Raji (cell line): ENCODE data around the gene CRABP1.

Experiments
- POLR2A ChIP-seq: IDR thresholded peaks from 2 replicates; pipeline ENCODE4 v1.6.1; 2011; ENCODE audit warnings: low read depth, low read length, control low read depth; ENCODE audit not compliant: insufficient read depth

The CRABP1 gene

GRCh38 chr15:78340231-78341056, at the start of gene CRABP1:
CRABP1 (plus strand) TSS chr15:78340353; CDS start chr15:78340429, 76 bp downstream.
- TF ChIP-seq POLR2A, result no peak

DNA sequence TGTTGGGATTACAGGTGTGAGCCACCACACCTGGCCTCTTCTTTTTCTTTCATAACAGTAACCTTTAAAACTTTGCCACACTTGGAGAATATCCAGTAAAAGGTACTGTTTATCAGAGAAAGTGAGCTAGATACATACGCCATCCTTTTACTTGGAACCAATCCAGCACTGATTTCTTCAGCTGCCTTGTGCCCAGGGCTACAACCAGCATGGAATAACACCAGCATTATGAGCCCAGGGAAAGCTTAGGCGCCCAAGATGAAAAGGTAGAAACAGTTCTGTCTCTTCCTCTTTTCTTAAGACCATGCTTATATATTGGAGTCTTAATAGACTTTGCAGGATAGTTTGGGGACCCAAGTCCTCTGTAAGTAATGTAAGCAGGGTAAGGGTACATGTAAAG, 49.1 kb upstream of the CRABP1 start:
- no peak for TF ChIP-seq POLR2A

DNA sequence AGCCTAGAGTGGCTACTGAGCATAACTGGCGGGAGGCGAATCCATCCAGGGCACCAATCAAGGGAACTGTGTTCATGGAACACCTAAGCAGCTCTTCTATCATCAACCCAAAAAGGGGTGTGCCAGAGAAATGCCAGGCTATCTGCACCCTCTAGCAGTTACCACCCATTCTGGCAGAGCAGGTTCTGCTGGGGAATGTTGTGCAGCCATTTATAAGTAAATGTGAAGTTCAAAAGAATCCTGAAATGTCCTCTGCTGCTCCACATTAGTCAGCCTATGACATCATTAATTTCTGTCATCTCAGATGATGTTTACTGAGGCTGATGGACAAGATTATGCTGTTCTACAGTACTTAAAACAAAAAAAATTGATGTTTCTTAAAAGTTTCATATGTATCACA, 48.5 kb upstream of the CRABP1 start:
- TF ChIP-seq POLR2A, result no peak

DNA sequence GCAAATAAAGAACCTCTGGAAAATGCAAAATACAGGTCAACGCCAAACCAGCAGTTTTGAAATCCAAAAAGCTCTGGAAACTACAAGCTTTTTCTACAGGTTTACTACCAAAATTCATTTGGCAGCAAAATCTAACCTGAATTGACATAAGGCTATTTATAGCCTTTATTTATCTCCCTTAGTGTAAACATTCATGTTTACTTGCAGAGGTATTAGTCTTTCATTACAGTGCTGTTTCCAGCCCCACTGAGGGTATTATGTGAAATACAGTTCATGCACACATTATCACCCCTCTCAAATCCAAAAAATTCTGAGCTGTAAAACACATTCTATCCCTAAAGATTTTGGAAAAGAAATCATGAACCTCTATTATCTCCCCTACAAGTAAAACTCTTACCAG, 47.9 kb upstream of the CRABP1 start:
- TF ChIP-seq POLR2A, result no peak

DNA sequence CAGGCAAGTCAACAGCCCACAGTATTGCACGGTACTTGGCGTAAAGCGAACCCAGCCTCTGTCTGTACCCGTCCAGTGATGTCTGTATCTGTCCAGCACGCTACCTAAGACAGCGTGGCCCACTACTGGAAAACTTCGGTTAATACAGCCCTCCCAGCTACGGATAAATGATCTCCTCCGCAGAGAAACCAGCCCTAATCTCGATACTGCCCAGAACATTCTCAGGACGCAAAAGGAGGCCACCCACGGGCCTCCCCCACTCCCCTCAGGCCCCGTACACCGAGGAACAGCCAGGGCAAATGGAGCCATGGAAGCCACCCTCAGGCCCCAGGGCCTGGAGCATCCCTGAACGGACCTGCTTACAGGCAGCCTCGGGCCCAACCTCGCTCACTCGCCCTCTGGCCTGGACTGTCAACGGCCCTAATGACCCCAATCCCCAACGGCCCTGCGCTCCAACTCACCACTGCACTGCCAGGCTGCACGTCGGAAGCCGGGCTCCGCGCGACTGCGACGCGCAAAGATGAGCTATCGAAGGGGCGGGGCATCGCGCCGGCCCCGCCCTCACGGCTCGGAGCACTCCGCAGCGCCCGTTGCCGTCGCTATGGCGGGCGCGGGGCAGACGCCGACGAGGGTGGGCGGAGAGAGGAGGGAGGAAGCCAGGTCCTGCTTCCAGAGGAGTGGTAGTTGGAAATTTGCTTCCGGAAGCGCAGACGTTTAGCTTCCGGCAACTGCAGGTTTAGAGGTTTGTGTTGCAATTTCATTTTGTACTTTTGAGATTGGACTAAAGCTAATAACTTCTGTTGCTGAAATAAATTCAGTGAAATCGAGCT, 40.8 kb upstream of the CRABP1 start, which contains the start of gene SKIC8:
SKIC8 (minus strand) TSS at position 509 of the 830 bp plus-strand sequence. CDS start 3,923 bp downstream, outside the sequence.
- peak; percentile 91 for TF ChIP-seq POLR2A

- TF ChIP-seq POLR2A, result no peak
These were observed 38.8 kb upstream of the CRABP1 start for GRCh38 chr15:78301326-78301725.

- no peak for TF ChIP-seq POLR2A
These were observed 38.3 kb upstream of the CRABP1 start for GRCh38 chr15:78301828-78302227.

- TF ChIP-seq POLR2A, result no peak
These were observed 37.4 kb upstream of the CRABP1 start for GRCh38 chr15:78302579-78303312.

GRCh38 chr15:78304216-78305066, 35.7 kb upstream of the CRABP1 start:
- TF ChIP-seq POLR2A, result no peak

DNA sequence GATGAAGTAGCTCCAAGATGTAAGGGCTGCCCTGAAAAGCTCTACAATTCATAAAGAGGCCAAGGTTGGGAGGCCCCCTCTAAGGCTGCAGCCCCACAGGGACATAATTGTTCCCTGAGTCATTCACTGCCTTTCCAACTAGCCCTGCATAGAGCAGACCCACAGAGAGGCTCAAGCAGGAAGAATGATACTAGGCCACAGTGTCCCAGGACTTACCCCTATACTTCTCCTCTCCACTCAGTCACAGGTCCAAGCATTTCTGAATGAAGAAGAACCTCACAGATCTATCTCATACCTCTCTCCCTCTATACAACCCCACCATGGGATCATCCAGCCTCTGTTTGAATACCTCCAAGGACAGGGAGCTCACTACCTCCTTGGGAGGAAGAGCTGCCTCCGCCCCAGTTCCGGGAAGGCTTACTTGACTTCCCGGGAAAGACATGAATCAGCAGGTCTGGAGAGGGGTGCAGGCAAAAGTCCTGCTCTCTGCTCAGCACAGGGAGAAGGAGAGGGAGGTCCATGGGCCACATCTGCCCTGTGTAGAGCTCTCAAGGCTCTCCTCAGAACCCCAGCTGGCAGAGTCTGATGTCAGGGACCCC, 33.9 kb upstream of the CRABP1 start:
- no peak for TF ChIP-seq POLR2A

- TF ChIP-seq POLR2A, result no peak
These were observed 32.2 kb upstream of the CRABP1 start for GRCh38 chr15:78307976-78308375.

GRCh38 chr15:78308422-78309032, 31.6 kb upstream of the CRABP1 start:
- TF ChIP-seq POLR2A, result no peak

DNA sequence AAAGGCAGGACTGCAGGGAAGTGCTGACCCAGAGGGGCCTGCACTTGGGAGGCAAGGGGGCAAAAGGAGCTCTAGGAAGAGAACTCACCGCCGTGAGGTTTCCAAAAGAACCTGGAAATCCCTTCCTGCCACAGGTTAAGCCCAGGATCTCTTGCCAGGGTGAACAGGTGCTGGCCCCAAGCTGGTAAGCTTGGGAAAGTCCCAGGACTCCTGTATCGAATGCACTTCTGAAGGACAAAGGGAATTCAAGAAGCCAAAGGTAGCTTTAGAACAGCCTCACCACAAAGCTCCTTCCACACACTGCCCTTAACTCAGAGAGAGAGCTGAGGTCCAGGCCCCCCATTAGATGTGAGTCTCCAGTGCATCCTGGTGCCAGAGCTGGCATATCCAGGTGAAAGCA, 28.9 kb upstream of the CRABP1 start:
- no peak for TF ChIP-seq POLR2A
